ENCODE measurements around the gene KLHL21. TPM values are rescaled to one million over a fixed set of nuclear protein-coding genes. Genes with fewer than 3 reads are reported as not detected.

The KLHL21 gene
- total and polyA plus RNA-seq, 9 of the 15 experiments (the other 6 are each of a cell fraction or from before 2014, with no cell fraction given), result 2.1 to 42.1 (median 17.5) TPM

- TF ChIP-seq, protein P1, sequence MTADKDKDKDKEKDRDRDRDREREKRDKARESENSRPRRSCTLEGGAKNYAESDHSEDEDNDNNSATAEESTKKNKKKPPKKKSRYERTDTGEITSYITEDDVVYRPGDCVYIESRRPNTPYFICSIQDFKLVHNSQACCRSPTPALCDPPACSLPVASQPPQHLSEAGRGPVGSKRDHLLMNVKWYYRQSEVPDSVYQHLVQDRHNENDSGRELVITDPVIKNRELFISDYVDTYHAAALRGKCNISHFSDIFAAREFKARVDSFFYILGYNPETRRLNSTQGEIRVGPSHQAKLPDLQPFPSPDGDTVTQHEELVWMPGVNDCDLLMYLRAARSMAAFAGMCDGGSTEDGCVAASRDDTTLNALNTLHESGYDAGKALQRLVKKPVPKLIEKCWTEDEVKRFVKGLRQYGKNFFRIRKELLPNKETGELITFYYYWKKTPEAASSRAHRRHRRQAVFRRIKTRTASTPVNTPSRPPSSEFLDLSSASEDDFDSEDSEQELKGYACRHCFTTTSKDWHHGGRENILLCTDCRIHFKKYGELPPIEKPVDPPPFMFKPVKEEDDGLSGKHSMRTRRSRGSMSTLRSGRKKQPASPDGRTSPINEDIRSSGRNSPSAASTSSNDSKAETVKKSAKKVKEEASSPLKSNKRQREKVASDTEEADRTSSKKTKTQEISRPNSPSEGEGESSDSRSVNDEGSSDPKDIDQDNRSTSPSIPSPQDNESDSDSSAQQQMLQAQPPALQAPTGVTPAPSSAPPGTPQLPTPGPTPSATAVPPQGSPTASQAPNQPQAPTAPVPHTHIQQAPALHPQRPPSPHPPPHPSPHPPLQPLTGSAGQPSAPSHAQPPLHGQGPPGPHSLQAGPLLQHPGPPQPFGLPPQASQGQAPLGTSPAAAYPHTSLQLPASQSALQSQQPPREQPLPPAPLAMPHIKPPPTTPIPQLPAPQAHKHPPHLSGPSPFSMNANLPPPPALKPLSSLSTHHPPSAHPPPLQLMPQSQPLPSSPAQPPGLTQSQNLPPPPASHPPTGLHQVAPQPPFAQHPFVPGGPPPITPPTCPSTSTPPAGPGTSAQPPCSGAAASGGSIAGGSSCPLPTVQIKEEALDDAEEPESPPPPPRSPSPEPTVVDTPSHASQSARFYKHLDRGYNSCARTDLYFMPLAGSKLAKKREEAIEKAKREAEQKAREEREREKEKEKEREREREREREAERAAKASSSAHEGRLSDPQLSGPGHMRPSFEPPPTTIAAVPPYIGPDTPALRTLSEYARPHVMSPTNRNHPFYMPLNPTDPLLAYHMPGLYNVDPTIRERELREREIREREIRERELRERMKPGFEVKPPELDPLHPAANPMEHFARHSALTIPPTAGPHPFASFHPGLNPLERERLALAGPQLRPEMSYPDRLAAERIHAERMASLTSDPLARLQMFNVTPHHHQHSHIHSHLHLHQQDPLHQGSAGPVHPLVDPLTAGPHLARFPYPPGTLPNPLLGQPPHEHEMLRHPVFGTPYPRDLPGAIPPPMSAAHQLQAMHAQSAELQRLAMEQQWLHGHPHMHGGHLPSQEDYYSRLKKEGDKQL (CRISPR knock-in tag; IDR thresholded peaks at IDR 0.05; ENCODE audit: borderline replicate concordance), result 0 out of 2 replicates have a peak, but pooled peaks have one; percentile 61
- TF ChIP-seq TCF7 (IDR thresholded peaks at IDR 0.05; ENCODE audit: borderline replicate concordance) (no peak), ZNF79 (CRISPR knock-in tag; IDR thresholded peaks at IDR 0.05; ENCODE audit: low read depth) (no peak), ZNF124 (CRISPR knock-in tag; IDR thresholded peaks at IDR 0.05) (no peak), THAP7 (CRISPR knock-in tag; IDR thresholded peaks at IDR 0.05) (no peak), BRD4 (IDR thresholded peaks at IDR 0.05) (no peak), TFE3 (CRISPR knock-in tag; IDR thresholded peaks at IDR 0.05) (no peak), MEF2D (tag; conservative IDR thresholded peaks at IDR 0.05; ENCODE audit: low read depth) (no peak), FIP1L1 (IDR thresholded peaks at IDR 0.05; ENCODE audit: low read depth, low read length, poor library complexity, severe bottlenecking) (peak; percentile 73), FOXK1 (CRISPR knock-in tag; IDR thresholded peaks at IDR 0.05; ENCODE audit: borderline replicate concordance) (no peak), ZNF212 (CRISPR knock-in tag; IDR thresholded peaks at IDR 0.05) (no peak), SAFB2 (IDR thresholded peaks at IDR 0.05; ENCODE audit: borderline replicate concordance, low read depth, low read length, severe bottlenecking) (no peak), SNIP1 (IDR thresholded peaks at IDR 0.05; ENCODE audit: low read depth) (no peak), KDM2B (CRISPR knock-in tag; IDR thresholded peaks at IDR 0.05) (no peak), CCAR2 (IDR thresholded peaks at IDR 0.05; ENCODE audit: low read depth, low read length) (no peak), DNMT1 (IDR thresholded peaks at IDR 0.05) (no peak), FOXM1 (IDR thresholded peaks at IDR 0.05; ENCODE audit: low read depth) (peak; percentile 53; the same call in 1 of the 2 replicates), FOXM1 (CRISPR knock-in tag; IDR thresholded peaks at IDR 0.05; ENCODE audit: low read depth) (peak; percentile 20; the same call in 1 of the 2 replicates), PURB (CRISPR knock-in tag; IDR thresholded peaks at IDR 0.05; ENCODE audit: low read depth) (no peak), CREBBP (IDR thresholded peaks at IDR 0.05; ENCODE audit: low read depth, low read length) (no peak), ZNF282 (CRISPR knock-in tag; IDR thresholded peaks at IDR 0.05) (no peak)
Measured at GRCh38 chr1:6624710-6625583, 22.3 kb upstream of the KLHL21 start, which contains the start of gene THAP3 (continued).
